CD4-positive, alpha-beta memory T cell (primary cell): ENCODE measurements around the gene MYCN. TPM values are rescaled to one million over a fixed set of nuclear protein-coding genes. Genes with fewer than 3 reads are reported as not detected.

ENCODE experiments used
- CTCF ChIA-PET: fragments of 350-600 bp; sonication (Branson Sonifier 250); formaldehyde crosslinking; loops from one replicate; lab custom pipeline; 2021; ENCODE audit warnings: inconsistent platforms; ENCODE audit not compliant: partially characterized antibody; lab: Charles Lee
- POLR2A ChIA-PET: fragments of 350-600 bp; sonication (Branson Sonifier 250); formaldehyde crosslinking; loops from one replicate; lab custom pipeline; 2021; ENCODE audit not compliant: partially characterized antibody; lab: Charles Lee
- DNase-seq, 5 donors: peaks; one replicate each; pipeline versions ENCODE4 v3.0.0 to v3.0.0-alpha.2; 2020 to 2022; ENCODE audit warnings: mixed read lengths in 1 of 5
- H3K27ac ChIP-seq: one replicate; pipeline ENCODE4 v1.7.0; 2013; ENCODE audit warnings: low read depth, low read length
- H3K27me3 ChIP-seq: 2 replicates; pipeline ENCODE4 v1.7.0; 2013; ENCODE audit warnings: mild to moderate bottlenecking, low read length, moderate library complexity; ENCODE audit not compliant: insufficient read depth
- H3K36me3 ChIP-seq: 2 replicates; pipeline ENCODE4 v1.7.0; 2013; ENCODE audit warnings: mild to moderate bottlenecking, low read length, moderate library complexity; ENCODE audit not compliant: insufficient read depth
- H3K4me1 ChIP-seq: 2 replicates; pipeline ENCODE4 v1.7.0; 2013; ENCODE audit warnings: mild to moderate bottlenecking, low read length, moderate library complexity; ENCODE audit not compliant: insufficient read depth
- H3K4me3 ChIP-seq, 2 donors: one replicate each; pipeline ENCODE4 v1.7.0; 2013; ENCODE audit warnings: low read length in 2 of 2, mild to moderate bottlenecking in 1 of 2
- H3K9me3 ChIP-seq, 2 donors: one replicate each; pipeline ENCODE4 v1.7.0; 2013; ENCODE audit warnings: low read length in 2 of 2, control low read depth in 1 of 2; ENCODE audit not compliant: control insufficient read depth in 1 of 2
- H3K27ac Mint-ChIP-seq, 7 donors: one replicate each; pipeline ENCODE4 v1.8.0; 2020 to 2021; ENCODE audit warnings: mixed read lengths in 7 of 7, mild to moderate bottlenecking in 6 of 7, inconsistent platforms in 3 of 7, moderate library complexity in 3 of 7
- H3K27me3 Mint-ChIP-seq, 2 donors: one replicate each; pipeline ENCODE4 v1.8.0; 2020 to 2021; ENCODE audit warnings: mixed read lengths in 2 of 2
- H3K36me3 Mint-ChIP-seq, 2 donors: one replicate each; pipeline ENCODE4 v1.8.0; 2020 to 2021; ENCODE audit warnings: mixed read lengths in 2 of 2, inconsistent platforms in 1 of 2, mild to moderate bottlenecking in 1 of 2
- H3K4me1 Mint-ChIP-seq, 4 donors: one replicate each; pipeline ENCODE4 v1.8.0; 2020 to 2021; ENCODE audit warnings: mixed read lengths in 4 of 4, mild to moderate bottlenecking in 1 of 4
- H3K4me3 Mint-ChIP-seq, 8 donors: one replicate each; pipeline ENCODE4 v1.8.0; 2020 to 2021; ENCODE audit warnings: mixed read lengths in 8 of 8, mild to moderate bottlenecking in 7 of 8, moderate library complexity in 6 of 8, inconsistent platforms in 3 of 8
- H3K9me3 Mint-ChIP-seq, 8 donors: one replicate each; pipeline ENCODE4 v1.8.0; 2020 to 2021; ENCODE audit warnings: mixed read lengths in 8 of 8, mild to moderate bottlenecking in 5 of 8, inconsistent platforms in 3 of 8, moderate library complexity in 1 of 8
- intact Hi-C: fragments of 100-400 bp; cut with micrococcal nuclease; formaldehyde crosslinking; loops from one replicate; pipeline ENCODE4 v1.15.1; 2023
- polyA plus RNA-seq, 2 donors: library from polyadenylated mRNA; unstranded; fragments of 300-500 nt; fragmentation: Illumina TruSeq; gene quantifications; one replicate each; pipeline ENCODE4 v1.2.3, GENCODE V29; 2021
- total RNA-seq, 2 experiments: library from RNA; stranded (reverse); gene quantifications; one replicate each; pipeline ENCODE4 v1.2.3, GENCODE V29; 2021

MYCN gene
- total and polyA plus RNA-seq, 4 experiments from 2014 or later = 0.15 TPM; not detected in 3

- Histone ChIP-seq H3K27me3 (no peaks in the 10 kb centered on the region), H3K9me3 (no peaks in the 10 kb centered on the region), H3K36me3 (no peaks in the 10 kb centered on the region), H3K4me1 (no peaks in the 10 kb centered on the region), H3K4me3 (no peak overlapping the region), H3K27ac (no peak overlapping the region)
- no peaks in the 10 kb centered on the region for H3K36me3 Mint-ChIP-seq
- ChIA-PET POLR2A (no interaction called here), CTCF (no interaction called here)
- H3K9me3 Mint-ChIP-seq = no peaks in the 10 kb centered on the region
- intact Hi-C loops = no loop called here
- no peak overlapping the region for H3K27ac Mint-ChIP-seq
- H3K27me3 Mint-ChIP-seq = no peaks in the 10 kb centered on the region
- H3K4me1 Mint-ChIP-seq = peaks cover 3 to 21% (median 12%) of the 10 kb centered on the region in 4 donors
- DNase-seq = no peak
- no peak overlapping the region for H3K4me3 Mint-ChIP-seq
Observed at GRCh38 chr2:15973481-15974401, 33.4 kb downstream of the MYCN start.

GRCh38 chr2:15974565-15975260, 34.4 kb downstream of the MYCN start:
- Histone ChIP-seq H3K27me3 (no peaks in the 10 kb centered on the region), H3K9me3 (no peaks in the 10 kb centered on the region), H3K4me3 (no peak overlapping the region), H3K36me3 (no peaks in the 10 kb centered on the region), H3K27ac (no peak overlapping the region), H3K4me1 (no peaks in the 10 kb centered on the region)
- Mint-ChIP-seq H3K4me1 (peaks cover 2 to 14% (median 8%) of the 10 kb centered on the region in 4 donors), H3K4me3 (no peak overlapping the region), H3K36me3 (no peaks in the 10 kb centered on the region), H3K27ac (no peak overlapping the region), H3K9me3 (no peaks in the 10 kb centered on the region), H3K27me3 (no peaks in the 10 kb centered on the region)
- ChIA-PET CTCF (no interaction called here), POLR2A (no interaction called here)
- no peak for DNase-seq
- intact Hi-C loops = no loop called here

- ChIA-PET POLR2A (no interaction called here), CTCF (no interaction called here)
- Histone ChIP-seq H3K27me3 (no peaks in the 10 kb centered on the region), H3K27ac (no peak overlapping the region), H3K4me3 (no peak overlapping the region), H3K9me3 (no peaks in the 10 kb centered on the region), H3K4me1 (no peaks in the 10 kb centered on the region), H3K36me3 (no peaks in the 10 kb centered on the region)
- no peak overlapping the region for H3K4me3 Mint-ChIP-seq
- H3K9me3 Mint-ChIP-seq = no peaks in the 10 kb centered on the region
- H3K4me1 Mint-ChIP-seq = peaks cover 2 to 14% (median 8%) of the 10 kb centered on the region in 4 donors
- no peak for DNase-seq
- no peaks in the 10 kb centered on the region for H3K27me3 Mint-ChIP-seq
- H3K27ac Mint-ChIP-seq = no peak overlapping the region
- no peaks in the 10 kb centered on the region for H3K36me3 Mint-ChIP-seq
- intact Hi-C loops = no loop called here
Observed at GRCh38 chr2:15975261-15975600, 34.9 kb downstream of the MYCN start.

- CTCF ChIA-PET = no interaction called here
- H3K36me3 Mint-ChIP-seq = no peaks in the 10 kb centered on the region
- H3K9me3 ChIP-seq = no peaks in the 10 kb centered on the region
- no peaks in the 10 kb centered on the region for H3K27me3 ChIP-seq
- no peaks in the 10 kb centered on the region for H3K4me1 ChIP-seq
- DNase-seq = no peak
- intact Hi-C loops = no loop called here
- H3K27me3 Mint-ChIP-seq = no peaks in the 10 kb centered on the region
- H3K9me3 Mint-ChIP-seq = no peaks in the 10 kb centered on the region
- H3K27ac Mint-ChIP-seq = no peak overlapping the region
- no peak overlapping the region for H3K4me3 ChIP-seq
- peaks cover 2 to 11% (median 7%) of the 10 kb centered on the region in 4 donors for H3K4me1 Mint-ChIP-seq
- POLR2A ChIA-PET = no interaction called here
- no peak overlapping the region for H3K4me3 Mint-ChIP-seq
- no peak overlapping the region for H3K27ac ChIP-seq
- H3K36me3 ChIP-seq = no peaks in the 10 kb centered on the region
Observed at GRCh38 chr2:15975676-15976075, 35.3 kb downstream of the MYCN start.

GRCh38 chr2:15976354-15976753, 36.0 kb downstream of the MYCN start:
- POLR2A ChIA-PET = no interaction called here
- intact Hi-C loops = no loop called here

GRCh38 chr2:15979051-15979758, 38.9 kb downstream of the MYCN start:
- Mint-ChIP-seq H3K36me3 (no peaks in the 10 kb centered on the region), H3K4me1 (peaks cover 0 to 3% (median under 1%) of the 10 kb centered on the region in 4 donors), H3K4me3 (no peak overlapping the region), H3K9me3 (peaks cover 0 to 2% (median 0%) of the 10 kb centered on the region in 8 donors), H3K27ac (no peak overlapping the region), H3K27me3 (no peaks in the 10 kb centered on the region)
- ChIA-PET CTCF (no interaction called here), POLR2A (no interaction called here)
- Histone ChIP-seq H3K27ac (no peak overlapping the region), H3K36me3 (no peaks in the 10 kb centered on the region), H3K9me3 (no peaks in the 10 kb centered on the region), H3K4me1 (no peaks in the 10 kb centered on the region), H3K4me3 (no peak overlapping the region), H3K27me3 (no peaks in the 10 kb centered on the region)
- no peak for DNase-seq
- intact Hi-C loops = no loop called here

More at GRCh38 chr2:15976354-15976753, 36.0 kb downstream of the MYCN start:
- DNase-seq = no peak
- CTCF ChIA-PET = no interaction called here
- no peak overlapping the region for H3K27ac ChIP-seq
- H3K4me1 ChIP-seq = no peaks in the 10 kb centered on the region
- H3K4me3 ChIP-seq = no peak overlapping the region
- no peaks in the 10 kb centered on the region for H3K9me3 ChIP-seq
- Mint-ChIP-seq H3K36me3 (no peaks in the 10 kb centered on the region), H3K4me1 (peaks cover 2 to 11% (median 6%) of the 10 kb centered on the region in 4 donors), H3K4me3 (no peak overlapping the region), H3K9me3 (no peaks in the 10 kb centered on the region), H3K27me3 (no peaks in the 10 kb centered on the region), H3K27ac (no peak overlapping the region)
- H3K36me3 ChIP-seq = no peaks in the 10 kb centered on the region
- no peaks in the 10 kb centered on the region for H3K27me3 ChIP-seq
